SU-DHL-6 (cell line): ENCODE results near the gene LRRC56.

Experiments used
- CTCF ChIP-seq: fragments of 200-600 bp; sonication (generic); IDR thresholded peaks from one replicate; pipeline ENCODE4 v1.5.1; 2017; ENCODE audit warnings: antibody characterized with exemption, mild to moderate bottlenecking, low read length, moderate library complexity; ENCODE audit not compliant: insufficient read depth, poor library complexity, severe bottlenecking
- EZH2phosphoT487 ChIP-seq: fragments of 200-600 bp; sonication (generic), shearing (Covaris generic); conservative IDR thresholded peaks from 2 replicates; pipeline ENCODE4 v1.6.1; 2018; ENCODE audit warnings: mild to moderate bottlenecking, antibody characterized with exemption, low read length, moderate library complexity, mixed read lengths

- TF ChIP-seq CTCF: no peak
- no peak for TF ChIP-seq EZH2phosphoT487
Observed at GRCh38 chr11:555780-556661, 18.7 kb downstream of the LRRC56 start.
